Measurements from ENCODE around the gene SLC30A1.

DNA sequence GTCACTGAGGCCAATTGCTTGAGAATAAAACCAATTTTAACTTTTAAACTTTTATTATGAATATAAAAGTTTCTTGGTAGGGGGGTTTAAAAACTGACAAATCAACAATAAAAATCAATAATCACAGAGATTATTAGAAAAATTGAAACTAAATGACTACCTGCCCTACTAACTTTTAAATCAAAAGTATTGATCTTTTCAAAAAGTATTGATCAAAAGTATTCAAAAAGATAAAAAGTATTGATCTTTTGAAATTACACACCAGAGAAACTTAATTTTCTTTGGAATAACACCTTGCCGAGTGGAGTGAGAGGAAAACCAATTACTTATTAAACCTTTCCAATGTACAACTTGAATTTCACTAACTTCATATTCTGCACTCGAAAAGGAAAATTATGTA lies 2.2 kb downstream of the SLC30A1 start:
- TF ChIP-seq EP300 (IDR thresholded peaks at IDR 0.05) (no peak), POLR2A (IDR thresholded peaks at IDR 0.05) (no peak)
